Skeletal muscle cell (primary cell): ENCODE data around the gene LEPROT.
"Not testable (repeated sequence)": the region's sequence is repeated elsewhere in the genome, so short reads cannot be mapped to it uniquely, and the experiment has no call there.

ENCODE experiments used
- DNase-seq: peaks from one replicate; pipeline ENCODE4 v3.0.0-alpha.2; 2010; ENCODE audit warnings: low read depth
- H3K4me3 ChIP-seq: 2 replicates; pipeline ENCODE4 v1.5.1; 2011; ENCODE audit warnings: low read depth, mild to moderate bottlenecking, control low read depth, low read length, moderate library complexity

Gene LEPROT

GRCh38 chr1:65434255-65434654 is 13.8 kb downstream of the LEPROT start:
- H3K4me3 ChIP-seq, result no peak overlapping the region
- no peak for DNase-seq

GRCh38 chr1:65434760-65435159 is 14.3 kb downstream of the LEPROT start:
- DNase-seq, result no peak
- H3K4me3 ChIP-seq, result no peak overlapping the region

GRCh38 chr1:65435987-65436386 is 15.5 kb downstream of the LEPROT start:
- no peak overlapping the region for H3K4me3 ChIP-seq
- no peak for DNase-seq

- DNase-seq, result no peak
- no peak overlapping the region for H3K4me3 ChIP-seq
Observed at GRCh38 chr1:65437616-65438015, 17.1 kb downstream of the LEPROT start.

GRCh38 chr1:65440322-65440900 is 19.9 kb downstream of the LEPROT start:
- no peak for DNase-seq
- H3K4me3 ChIP-seq, result no peak overlapping the region

- no peak overlapping the region for H3K4me3 ChIP-seq
- no peak for DNase-seq
Observed at GRCh38 chr1:65440915-65441314, 20.4 kb downstream of the LEPROT start.

- H3K4me3 ChIP-seq, result no peak overlapping the region
- no peak for DNase-seq
Observed at GRCh38 chr1:65441464-65441863, 21.0 kb downstream of the LEPROT start.

GRCh38 chr1:65442442-65442841 is 22.0 kb downstream of the LEPROT start:
- H3K4me3 ChIP-seq, result no peak overlapping the region
- no peak for DNase-seq

- no peak for DNase-seq
- no peak overlapping the region for H3K4me3 ChIP-seq
Observed at GRCh38 chr1:65443647-65444046, 23.2 kb downstream of the LEPROT start.

GRCh38 chr1:65444128-65444640 is 23.7 kb downstream of the LEPROT start:
- no peak overlapping the region for H3K4me3 ChIP-seq
- DNase-seq, result no peak

- no peak overlapping the region for H3K4me3 ChIP-seq
- DNase-seq, result no peak
Observed at GRCh38 chr1:65445837-65446236, 25.4 kb downstream of the LEPROT start.

- no peak overlapping the region for H3K4me3 ChIP-seq
- DNase-seq, result no peak
Observed at GRCh38 chr1:65449214-65449823, 28.9 kb downstream of the LEPROT start.

GRCh38 chr1:65455678-65456077 is 35.2 kb downstream of the LEPROT start:
- not testable (repeated sequence) for DNase-seq, H3K4me3 ChIP-seq

- H3K4me3 ChIP-seq, result no peak overlapping the region
- DNase-seq, result no peak
Observed at GRCh38 chr1:65456481-65456880, 36.0 kb downstream of the LEPROT start.

GRCh38 chr1:65457868-65458267 is 37.4 kb downstream of the LEPROT start:
- no peak overlapping the region for H3K4me3 ChIP-seq
- no peak for DNase-seq

GRCh38 chr1:65458730-65459396 is 38.4 kb downstream of the LEPROT start:
- no peak overlapping the region for H3K4me3 ChIP-seq
- no peak for DNase-seq

GRCh38 chr1:65459397-65459768 is 38.9 kb downstream of the LEPROT start:
- no peak overlapping the region for H3K4me3 ChIP-seq
- DNase-seq, result no peak

- not testable (repeated sequence) for H3K4me3 ChIP-seq, DNase-seq
Observed at GRCh38 chr1:65465837-65466236, 45.4 kb downstream of the LEPROT start.

- no peak for DNase-seq
- H3K4me3 ChIP-seq, result no peak overlapping the region
Observed at GRCh38 chr1:65467536-65467935, 47.1 kb downstream of the LEPROT start.

GRCh38 chr1:65469126-65469888 is 48.8 kb downstream of the LEPROT start:
- no peak for DNase-seq
- no peak overlapping the region for H3K4me3 ChIP-seq
